Liver (tissue), 9 donors: ENCODE measurements around the gene EDEM1. TPM values are rescaled to one million over a fixed set of nuclear protein-coding genes. Genes with fewer than 3 reads are reported as not detected.

Experiments used
- DNase-seq: peaks from one replicate; pipeline ENCODE4 v3.0.0-alpha.2; 2017; ENCODE audit warnings: low spot score
- H3K27ac ChIP-seq, 2 donors: one replicate each; pipeline ENCODE4 v1.7.0; 2013; ENCODE audit warnings: inconsistent platforms in 2 of 2, low read length in 2 of 2, control low read depth in 1 of 2, low read depth in 1 of 2, mild to moderate bottlenecking in 1 of 2
- H3K27me3 ChIP-seq, 4 donors: one replicate each; pipeline versions ENCODE4 v1.6.1 to v1.7.0; 2013; ENCODE audit warnings: low read length in 3 of 4, inconsistent platforms in 1 of 4, mild to moderate bottlenecking in 1 of 4, moderate library complexity in 1 of 4; ENCODE audit not compliant: control insufficient read depth in 4 of 4, insufficient read depth in 4 of 4
- H3K36me3 ChIP-seq, 4 donors: one replicate each; pipeline versions ENCODE4 v1.6.1 to v1.7.0; 2013; ENCODE audit warnings: low read length in 3 of 4, mild to moderate bottlenecking in 3 of 4, low read depth in 1 of 4, moderate library complexity in 1 of 4; ENCODE audit not compliant: control insufficient read depth in 4 of 4, insufficient read depth in 3 of 4
- H3K4me1 ChIP-seq, 4 donors: one replicate each; pipeline versions ENCODE4 v1.6.1 to v1.7.0; 2013; ENCODE audit warnings: low read length in 3 of 4, mild to moderate bottlenecking in 3 of 4, moderate library complexity in 1 of 4; ENCODE audit not compliant: control insufficient read depth in 4 of 4, insufficient read depth in 4 of 4
- H3K4me3 ChIP-seq, 3 donors: one replicate each; pipeline versions ENCODE4 v1.6.1 to v1.7.0; 2013; ENCODE audit warnings: low read length in 3 of 3, control low read depth in 1 of 3, low read depth in 1 of 3, mild to moderate bottlenecking in 1 of 3
- H3K9ac ChIP-seq, 2 donors: one replicate each; pipeline ENCODE4 v1.7.0; 2013; ENCODE audit warnings: low read length in 2 of 2, mild to moderate bottlenecking in 2 of 2, moderate library complexity in 2 of 2, control low read depth in 1 of 2, low read depth in 1 of 2
- H3K9me3 ChIP-seq, 4 donors: one replicate each; pipeline versions ENCODE4 v1.6.1 to v1.7.0; 2013; ENCODE audit warnings: low read length in 3 of 4; ENCODE audit not compliant: control insufficient read depth in 4 of 4
- EGR1 ChIP-seq, 2 donors: IDR thresholded peaks; 2 replicates each; pipeline ENCODE4 v1.6.1; 2016 to 2018; ENCODE audit warnings: antibody characterized with exemption in 2 of 2, low read depth in 2 of 2
- FOXA1 ChIP-seq: IDR thresholded peaks from 2 replicates; pipeline ENCODE4 v1.6.1; 2016; ENCODE audit warnings: antibody characterized with exemption
- FOXA2 ChIP-seq: IDR thresholded peaks from 2 replicates; pipeline ENCODE4 v1.6.1; 2016; ENCODE audit warnings: antibody characterized with exemption
- GABPA ChIP-seq, 2 donors: IDR thresholded peaks in 1 of 2; conservative IDR thresholded peaks in 1 of 2; 2 replicates each; pipeline ENCODE4 v1.6.1; 2016; ENCODE audit warnings: antibody characterized with exemption in 2 of 2, mild to moderate bottlenecking in 1 of 2, moderate library complexity in 1 of 2
- HNF4A ChIP-seq, 2 donors: conservative IDR thresholded peaks; 2 replicates each; pipeline ENCODE4 v1.6.1; 2016; ENCODE audit warnings: antibody characterized with exemption in 2 of 2, mild to moderate bottlenecking in 2 of 2
- HNF4G ChIP-seq: IDR thresholded peaks from 2 replicates; pipeline ENCODE4 v1.6.1; 2016; ENCODE audit warnings: antibody characterized with exemption
- JUND ChIP-seq, 2 donors: IDR thresholded peaks; 2 replicates each; pipeline ENCODE4 v1.6.1; 2016; ENCODE audit warnings: antibody characterized with exemption in 2 of 2
- NR2F2 ChIP-seq: IDR thresholded peaks from 2 replicates; pipeline ENCODE4 v1.6.1; 2016; ENCODE audit warnings: antibody characterized with exemption
- RAD21 ChIP-seq, 2 donors: IDR thresholded peaks; 2 replicates each; pipeline ENCODE4 v1.6.1; 2016; ENCODE audit warnings: antibody characterized with exemption in 2 of 2, mild to moderate bottlenecking in 2 of 2
- RXRA ChIP-seq, 2 donors: IDR thresholded peaks; 2 replicates each; pipeline ENCODE4 v1.6.1; 2017 to 2018; ENCODE audit warnings: antibody characterized with exemption in 2 of 2, mild to moderate bottlenecking in 1 of 2
- SP1 ChIP-seq: IDR thresholded peaks from 2 replicates; pipeline ENCODE4 v1.6.1; 2018; ENCODE audit warnings: antibody characterized with exemption, mild to moderate bottlenecking
- TAF1 ChIP-seq: conservative IDR thresholded peaks from 2 replicates; pipeline ENCODE4 v1.6.1; 2016; ENCODE audit warnings: antibody characterized with exemption, mild to moderate bottlenecking
- YY1 ChIP-seq: IDR thresholded peaks from 2 replicates; pipeline ENCODE4 v1.6.1; 2016; ENCODE audit warnings: antibody characterized with exemption, mild to moderate bottlenecking
- WGBS: extraction: QIAGEN DNeasy Blood & Tissue Kit; methylation state at CpG from one replicate; pipeline ENCODE4 v1.1.7; 2013; 5-methylcytosine and 5-hydroxymethylcytosine counted together
- polyA plus RNA-seq, 2 donors: library from polyadenylated mRNA; stranded (reverse) in 1 of 2; unstranded in 1 of 2; fragments of 200-250 nt in 1 of 2; fragments of >200 nt in 1 of 2; fragmentation: Nextera tagmentation in 1 of 2; extraction: Ambion mirVana in 1 of 2; gene quantifications; one replicate each; pipeline versions ENCODE4 v1.2.1 to v1.2.3, GENCODE V29; 2013 to 2015
- total RNA-seq, 2 donors: library from RNA; depleted of rRNA; stranded (reverse); fragments of >200 nt; gene quantifications; one replicate each; pipeline ENCODE4 v1.2.3, GENCODE V29; 2014
- TF ChIP-seq, protein P1 (sequence below): IDR thresholded peaks from 2 replicates; pipeline ENCODE4 v1.6.1; 2016; ENCODE audit warnings: antibody characterized with exemption
- TF ChIP-seq, protein P2 (sequence below): IDR thresholded peaks from 2 replicates; pipeline ENCODE4 v1.6.1; 2016; ENCODE audit warnings: antibody characterized with exemption
- TF ChIP-seq, protein P3 (sequence below): IDR thresholded peaks from 2 replicates; pipeline ENCODE4 v1.6.1; 2016; ENCODE audit warnings: antibody characterized with exemption, mild to moderate bottlenecking
- TF ChIP-seq, protein P4 (sequence below): IDR thresholded peaks from 2 replicates; pipeline ENCODE4 v1.6.1; 2016; ENCODE audit warnings: antibody characterized with exemption
- TF ChIP-seq, protein P5 (sequence below): fragments of 150-350 bp; IDR thresholded peaks from 2 replicates; pipeline ENCODE4 v1.5.1; 2017; ENCODE audit warnings: improper control_type of control experiment, low read depth, low read length; ENCODE audit not compliant: missing input control
- donor health status: healthy.
- donor health status: healthy.
- donor health status: healthy.
- donor health status: healthy.
- donor health status: healthy.

EDEM1 gene
- total and polyA plus RNA-seq, 4 donors = 20.4 to 97.5 (median 32.9) TPM

DNA sequence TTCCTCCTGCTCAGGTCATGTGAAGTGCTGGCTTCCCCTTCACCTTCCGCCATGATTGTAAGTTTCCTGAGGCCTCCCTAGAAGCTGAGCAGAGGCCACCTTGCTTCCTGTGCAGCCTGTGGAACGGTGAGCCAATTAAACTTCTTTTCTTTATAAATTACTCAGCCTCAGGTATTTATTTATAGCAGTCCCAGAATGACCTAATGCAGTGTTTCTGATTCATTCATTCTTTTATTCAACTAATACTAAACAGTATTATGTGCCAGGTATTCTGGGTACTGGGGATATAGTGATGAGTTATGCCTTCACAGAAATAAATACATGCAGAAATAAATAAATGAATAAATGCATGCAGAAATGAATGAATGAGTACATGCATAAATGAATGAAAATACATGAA is 41.9 kb downstream of the EDEM1 start:
- TF ChIP-seq HNF4G (no peak), TAF1 (no peak), EGR1 (IDR thresholded peaks at IDR 0.05; ENCODE audit: low read depth in 2 of 2) (no peak), JUND (IDR thresholded peaks at IDR 0.05) (no peak), YY1 (no peak), SP1 (no peak), NR2F2 (no peak), RAD21 (IDR thresholded peaks at IDR 0.05) (no peak), HNF4A (conservative IDR thresholded peaks at IDR 0.05) (no peak), FOXA1 (no peak), GABPA (IDR thresholded peaks at IDR 0.05 in 1 of 2, conservative IDR thresholded peaks at IDR 0.05 in 1 of 2) (no peak), RXRA (IDR thresholded peaks at IDR 0.05) (no peak), FOXA2 (no peak)
- TF ChIP-seq, protein P1, sequence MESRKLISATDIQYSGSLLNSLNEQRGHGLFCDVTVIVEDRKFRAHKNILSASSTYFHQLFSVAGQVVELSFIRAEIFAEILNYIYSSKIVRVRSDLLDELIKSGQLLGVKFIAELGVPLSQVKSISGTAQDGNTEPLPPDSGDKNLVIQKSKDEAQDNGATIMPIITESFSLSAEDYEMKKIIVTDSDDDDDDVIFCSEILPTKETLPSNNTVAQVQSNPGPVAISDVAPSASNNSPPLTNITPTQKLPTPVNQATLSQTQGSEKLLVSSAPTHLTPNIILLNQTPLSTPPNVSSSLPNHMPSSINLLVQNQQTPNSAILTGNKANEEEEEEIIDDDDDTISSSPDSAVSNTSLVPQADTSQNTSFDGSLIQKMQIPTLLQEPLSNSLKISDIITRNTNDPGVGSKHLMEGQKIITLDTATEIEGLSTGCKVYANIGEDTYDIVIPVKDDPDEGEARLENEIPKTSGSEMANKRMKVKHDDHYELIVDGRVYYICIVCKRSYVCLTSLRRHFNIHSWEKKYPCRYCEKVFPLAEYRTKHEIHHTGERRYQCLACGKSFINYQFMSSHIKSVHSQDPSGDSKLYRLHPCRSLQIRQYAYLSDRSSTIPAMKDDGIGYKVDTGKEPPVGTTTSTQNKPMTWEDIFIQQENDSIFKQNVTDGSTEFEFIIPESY = no peak
- TF ChIP-seq, protein P2, sequence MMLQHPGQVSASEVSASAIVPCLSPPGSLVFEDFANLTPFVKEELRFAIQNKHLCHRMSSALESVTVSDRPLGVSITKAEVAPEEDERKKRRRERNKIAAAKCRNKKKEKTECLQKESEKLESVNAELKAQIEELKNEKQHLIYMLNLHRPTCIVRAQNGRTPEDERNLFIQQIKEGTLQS = no peak
- TF ChIP-seq, protein P3, sequence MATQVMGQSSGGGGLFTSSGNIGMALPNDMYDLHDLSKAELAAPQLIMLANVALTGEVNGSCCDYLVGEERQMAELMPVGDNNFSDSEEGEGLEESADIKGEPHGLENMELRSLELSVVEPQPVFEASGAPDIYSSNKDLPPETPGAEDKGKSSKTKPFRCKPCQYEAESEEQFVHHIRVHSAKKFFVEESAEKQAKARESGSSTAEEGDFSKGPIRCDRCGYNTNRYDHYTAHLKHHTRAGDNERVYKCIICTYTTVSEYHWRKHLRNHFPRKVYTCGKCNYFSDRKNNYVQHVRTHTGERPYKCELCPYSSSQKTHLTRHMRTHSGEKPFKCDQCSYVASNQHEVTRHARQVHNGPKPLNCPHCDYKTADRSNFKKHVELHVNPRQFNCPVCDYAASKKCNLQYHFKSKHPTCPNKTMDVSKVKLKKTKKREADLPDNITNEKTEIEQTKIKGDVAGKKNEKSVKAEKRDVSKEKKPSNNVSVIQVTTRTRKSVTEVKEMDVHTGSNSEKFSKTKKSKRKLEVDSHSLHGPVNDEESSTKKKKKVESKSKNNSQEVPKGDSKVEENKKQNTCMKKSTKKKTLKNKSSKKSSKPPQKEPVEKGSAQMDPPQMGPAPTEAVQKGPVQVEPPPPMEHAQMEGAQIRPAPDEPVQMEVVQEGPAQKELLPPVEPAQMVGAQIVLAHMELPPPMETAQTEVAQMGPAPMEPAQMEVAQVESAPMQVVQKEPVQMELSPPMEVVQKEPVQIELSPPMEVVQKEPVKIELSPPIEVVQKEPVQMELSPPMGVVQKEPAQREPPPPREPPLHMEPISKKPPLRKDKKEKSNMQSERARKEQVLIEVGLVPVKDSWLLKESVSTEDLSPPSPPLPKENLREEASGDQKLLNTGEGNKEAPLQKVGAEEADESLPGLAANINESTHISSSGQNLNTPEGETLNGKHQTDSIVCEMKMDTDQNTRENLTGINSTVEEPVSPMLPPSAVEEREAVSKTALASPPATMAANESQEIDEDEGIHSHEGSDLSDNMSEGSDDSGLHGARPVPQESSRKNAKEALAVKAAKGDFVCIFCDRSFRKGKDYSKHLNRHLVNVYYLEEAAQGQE = no peak
- TF ChIP-seq, protein P4, sequence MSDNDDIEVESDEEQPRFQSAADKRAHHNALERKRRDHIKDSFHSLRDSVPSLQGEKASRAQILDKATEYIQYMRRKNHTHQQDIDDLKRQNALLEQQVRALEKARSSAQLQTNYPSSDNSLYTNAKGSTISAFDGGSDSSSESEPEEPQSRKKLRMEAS = no peak
- TF ChIP-seq, protein P5, sequence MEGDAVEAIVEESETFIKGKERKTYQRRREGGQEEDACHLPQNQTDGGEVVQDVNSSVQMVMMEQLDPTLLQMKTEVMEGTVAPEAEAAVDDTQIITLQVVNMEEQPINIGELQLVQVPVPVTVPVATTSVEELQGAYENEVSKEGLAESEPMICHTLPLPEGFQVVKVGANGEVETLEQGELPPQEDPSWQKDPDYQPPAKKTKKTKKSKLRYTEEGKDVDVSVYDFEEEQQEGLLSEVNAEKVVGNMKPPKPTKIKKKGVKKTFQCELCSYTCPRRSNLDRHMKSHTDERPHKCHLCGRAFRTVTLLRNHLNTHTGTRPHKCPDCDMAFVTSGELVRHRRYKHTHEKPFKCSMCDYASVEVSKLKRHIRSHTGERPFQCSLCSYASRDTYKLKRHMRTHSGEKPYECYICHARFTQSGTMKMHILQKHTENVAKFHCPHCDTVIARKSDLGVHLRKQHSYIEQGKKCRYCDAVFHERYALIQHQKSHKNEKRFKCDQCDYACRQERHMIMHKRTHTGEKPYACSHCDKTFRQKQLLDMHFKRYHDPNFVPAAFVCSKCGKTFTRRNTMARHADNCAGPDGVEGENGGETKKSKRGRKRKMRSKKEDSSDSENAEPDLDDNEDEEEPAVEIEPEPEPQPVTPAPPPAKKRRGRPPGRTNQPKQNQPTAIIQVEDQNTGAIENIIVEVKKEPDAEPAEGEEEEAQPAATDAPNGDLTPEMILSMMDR = no peak
- 76% methylated on average over 2 of the region's 2 CpGs for whole genome bisulfite sequencing

More for the DNA sequence above, 41.9 kb downstream of the EDEM1 start:
- H3K36me3 ChIP-seq = no peaks in the 10 kb centered on the region
- no peak overlapping the region for H3K27ac ChIP-seq
- DNase-seq = no peak
- H3K27me3 ChIP-seq = no peaks in the 10 kb centered on the region
- no peaks in the 10 kb centered on the region for H3K9me3 ChIP-seq
- H3K4me3 ChIP-seq = no peak overlapping the region
- H3K9ac ChIP-seq = no peak overlapping the region
- no peaks in the 10 kb centered on the region for H3K4me1 ChIP-seq
